ENCODE measurements around the gene SLC6A6. TPM values are rescaled to one million over a fixed set of nuclear protein-coding genes. Genes with fewer than 3 reads are reported as not detected.
A peak's percentile ranks its signal among the peaks of the same experiment; 100 is the strongest.

SLC6A6 gene
- total RNA-seq: 10 to 100 TPM; 39.8 to 42.6 TPM

DNA sequence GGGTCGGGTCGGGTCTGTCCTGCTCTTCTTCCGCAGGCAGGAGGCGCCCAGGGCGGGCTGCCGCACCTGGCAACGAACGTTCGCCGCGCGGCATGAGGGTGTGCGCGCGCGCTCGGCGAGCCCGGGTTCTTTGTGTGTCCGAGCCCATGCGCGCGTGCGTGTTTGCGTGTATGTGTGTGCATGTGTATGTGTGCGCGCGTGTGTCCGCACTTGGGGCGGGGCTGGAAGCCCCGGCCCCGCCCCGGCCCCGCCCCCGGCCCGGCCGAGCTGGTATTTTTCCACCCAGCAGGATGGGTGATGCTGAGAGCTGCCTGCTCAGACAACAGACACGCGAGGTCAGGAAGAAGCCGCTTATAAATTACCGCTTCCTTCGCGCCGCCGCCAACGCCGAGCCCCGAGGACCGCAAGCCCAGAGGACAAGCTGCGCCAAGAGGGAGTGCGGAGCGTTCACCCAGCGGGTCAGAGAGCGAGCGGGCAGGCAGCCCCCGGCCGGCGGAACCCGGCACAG, at the start of gene SLC6A6:
TSS of gene SLC6A6 (plus strand) at position 303 of the 508 bp plus-strand sequence. CDS start 41,029 bp downstream, outside the sequence.
- Mint-ChIP-seq H3K4me1 (peaks cover 43% of the 10 kb centered on the region), H3K9me3 (no peaks in the 10 kb centered on the region), H3K27me3 (peaks cover 5% of the 10 kb centered on the region), H3K36me3 (peaks cover 2% of the 10 kb centered on the region), H3K4me3 (peak within 1 kb of the TSS; percentile 98), H3K27ac (peak within 1 kb of the TSS; percentile 95)
- ATAC-seq (ENCODE audit: low read depth) (peak; percentile 76), DNase-seq (peak; percentile 93)
- POLR2A ChIA-PET: interaction anchor here (0.6 to 5.1 kb wide), 14 partner anchors 8 to 476 kb away, joined by 3 to 61 read pairs (median 4); partner anchors contain the start of genes CCDC174, CHCHD4, LSM3 and TMEM43

DNA sequence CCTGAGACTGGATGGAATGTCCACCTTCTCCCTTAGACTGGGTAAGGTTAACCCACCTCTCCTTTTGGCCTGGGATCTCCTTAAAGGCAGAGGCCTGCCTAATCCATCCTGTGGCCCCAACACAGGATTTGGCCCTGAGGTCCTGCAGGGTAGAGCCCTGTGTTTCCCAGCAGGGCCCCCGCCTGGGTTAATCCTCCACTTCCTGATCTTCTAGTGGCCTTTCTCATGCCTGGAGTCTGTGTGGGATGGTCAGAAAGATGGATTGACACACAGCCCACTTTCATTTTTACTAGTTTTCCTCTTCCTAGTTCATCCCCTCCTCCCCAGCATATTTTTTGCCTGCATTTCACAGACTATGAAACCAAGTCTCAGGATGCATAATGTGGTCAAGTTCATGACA, 48.9 kb upstream of the SLC6A6 start:
- Mint-ChIP-seq H3K27me3 (peaks cover 10% of the 10 kb centered on the region), H3K9me3 (no peaks in the 10 kb centered on the region), H3K36me3 (no peaks in the 10 kb centered on the region), H3K4me3 (no peak overlapping the region), H3K27ac (no peak overlapping the region), H3K4me1 (no peaks in the 10 kb centered on the region)
- DNase-seq (no peak), ATAC-seq (ENCODE audit: low read depth) (no peak)
- POLR2A ChIA-PET: no interaction called here

DNA sequence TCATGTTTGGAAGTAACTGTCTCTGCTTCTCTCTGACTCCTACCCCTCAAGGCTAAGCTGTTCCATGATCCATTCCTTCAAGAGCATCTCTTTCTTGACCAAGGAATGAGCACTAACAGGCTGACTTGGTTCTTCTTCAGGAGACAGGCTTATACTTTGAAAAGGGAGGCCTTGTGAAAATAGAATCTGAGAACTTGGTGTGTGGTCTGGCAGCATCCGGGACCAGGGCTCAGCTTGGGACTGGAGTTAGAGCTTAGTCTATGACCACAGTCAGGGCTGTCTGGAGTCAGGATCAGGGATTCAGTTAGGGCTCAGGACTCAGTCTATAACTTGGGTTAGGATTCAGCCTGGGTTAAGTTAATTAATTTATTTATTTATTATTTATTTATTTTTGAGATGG, 44.9 kb upstream of the SLC6A6 start:
- Mint-ChIP-seq H3K27me3 (peaks cover 2% of the 10 kb centered on the region), H3K36me3 (no peaks in the 10 kb centered on the region), H3K27ac (no peak overlapping the region), H3K4me3 (no peak overlapping the region), H3K9me3 (no peaks in the 10 kb centered on the region), H3K4me1 (no peaks in the 10 kb centered on the region)
- POLR2A ChIA-PET: no interaction called here
- ATAC-seq (ENCODE audit: low read depth) (no peak), DNase-seq (no peak)

DNA sequence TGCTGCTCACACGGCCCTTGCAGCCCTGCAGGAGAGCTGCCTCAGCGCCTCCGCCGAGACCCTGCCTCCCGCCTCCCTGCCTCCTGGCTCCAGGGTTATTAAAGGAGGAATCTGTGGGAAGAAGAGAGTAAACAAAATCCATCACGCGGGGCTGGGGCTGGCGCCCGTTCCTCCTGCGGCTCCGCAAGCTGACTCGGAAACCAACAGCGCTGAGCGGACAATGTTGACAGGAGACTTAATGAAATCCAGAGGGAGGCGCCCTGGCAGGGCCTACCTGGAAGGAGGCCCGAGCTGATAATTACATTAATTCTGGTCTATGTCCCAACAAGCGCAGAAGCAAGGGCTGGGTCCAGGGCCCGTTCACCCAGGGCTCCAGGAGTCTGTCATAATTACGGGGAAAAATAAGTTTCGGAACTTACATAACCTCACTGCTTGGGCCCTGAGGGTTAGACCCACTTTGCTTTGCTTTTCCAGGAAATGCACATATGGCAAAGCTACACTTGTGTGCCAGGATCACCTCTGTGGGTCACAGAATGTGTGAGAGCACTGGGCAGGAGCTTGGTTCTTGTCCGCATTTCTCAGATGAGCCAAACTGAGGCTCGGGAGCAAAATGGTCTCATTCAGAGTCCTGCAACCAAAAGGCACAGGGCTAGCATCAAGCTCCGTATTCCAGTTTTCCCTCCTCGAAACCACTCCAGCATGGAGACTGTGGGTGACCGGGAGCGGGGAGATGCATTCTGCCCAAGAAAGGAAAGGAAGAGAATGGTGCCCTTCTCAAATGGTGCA, 43.8 kb upstream of the SLC6A6 start:
- Mint-ChIP-seq H3K4me3 (no peak overlapping the region), H3K27me3 (peaks cover 4% of the 10 kb centered on the region), H3K36me3 (no peaks in the 10 kb centered on the region), H3K4me1 (no peaks in the 10 kb centered on the region), H3K27ac (no peak overlapping the region), H3K9me3 (no peaks in the 10 kb centered on the region)
- DNase-seq (no peak), ATAC-seq (ENCODE audit: low read depth) (no peak)
- POLR2A ChIA-PET: interaction anchor here (1.1 kb wide), 1 partner anchor 19 kb away, joined by 4 read pairs; no protein-coding TSS in a partner anchor

DNA sequence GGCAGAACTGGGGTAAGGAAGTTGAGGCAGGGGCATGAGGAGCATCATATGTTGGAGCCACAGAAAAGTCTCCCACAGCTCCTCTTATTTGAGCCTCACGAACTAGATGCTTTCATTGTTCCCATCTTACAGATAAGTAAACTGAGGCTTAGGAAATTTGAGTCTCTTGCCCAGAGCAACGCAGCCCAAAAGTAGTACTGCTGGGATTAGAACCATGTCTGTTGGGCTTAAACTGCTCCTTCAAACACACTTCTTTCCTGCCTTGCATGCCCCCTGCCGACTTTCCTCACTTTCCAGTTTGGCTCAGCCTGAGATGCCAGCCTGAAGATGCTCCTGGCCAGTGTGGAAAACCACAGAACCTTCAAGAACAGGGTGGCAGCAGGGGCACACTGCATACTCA, 43.1 kb upstream of the SLC6A6 start:
- peaks cover 4% of the 10 kb centered on the region for H3K27me3 Mint-ChIP-seq
- ATAC-seq (ENCODE audit: low read depth) (no peak), DNase-seq (no peak)
- no peaks in the 10 kb centered on the region for H3K36me3 Mint-ChIP-seq
- POLR2A ChIA-PET: interaction anchor here (1.1 kb wide), 1 partner anchor 19 kb away, joined by 4 read pairs; no protein-coding TSS in a partner anchor
- no peak overlapping the region for H3K4me3 Mint-ChIP-seq
- peaks cover 2% of the 10 kb centered on the region for H3K4me1 Mint-ChIP-seq
- H3K27ac Mint-ChIP-seq: no peak overlapping the region
- H3K9me3 Mint-ChIP-seq: no peaks in the 10 kb centered on the region

- Mint-ChIP-seq H3K27ac (no peak overlapping the region), H3K4me3 (no peak overlapping the region), H3K36me3 (no peaks in the 10 kb centered on the region), H3K27me3 (peaks cover 4% of the 10 kb centered on the region), H3K9me3 (no peaks in the 10 kb centered on the region), H3K4me1 (peaks cover 2% of the 10 kb centered on the region)
- POLR2A ChIA-PET: no interaction called here
- DNase-seq (no peak), ATAC-seq (ENCODE audit: low read depth) (no peak)
Measured at GRCh38 chr3:14360123-14360881, 42.1 kb upstream of the SLC6A6 start.

GRCh38 chr3:14361068-14361677, 41.2 kb upstream of the SLC6A6 start:
- H3K27ac Mint-ChIP-seq: no peak overlapping the region

GRCh38 chr3:14362890-14363289, 39.5 kb upstream of the SLC6A6 start:
- H3K36me3 Mint-ChIP-seq: no peaks in the 10 kb centered on the region
- POLR2A ChIA-PET: no interaction called here
- DNase-seq: no peak
- H3K27me3 Mint-ChIP-seq: peaks cover 2% of the 10 kb centered on the region
- ATAC-seq (ENCODE audit: low read depth): no peak
- H3K4me1 Mint-ChIP-seq: peaks cover 2% of the 10 kb centered on the region
- no peaks in the 10 kb centered on the region for H3K9me3 Mint-ChIP-seq
- H3K4me3 Mint-ChIP-seq: no peak overlapping the region
- H3K27ac Mint-ChIP-seq: no peak overlapping the region

More at GRCh38 chr3:14361068-14361677, 41.2 kb upstream of the SLC6A6 start:
- DNase-seq (no peak), ATAC-seq (ENCODE audit: low read depth) (no peak)
- Mint-ChIP-seq H3K9me3 (no peaks in the 10 kb centered on the region), H3K27me3 (peaks cover 2% of the 10 kb centered on the region), H3K36me3 (no peaks in the 10 kb centered on the region), H3K4me3 (no peak overlapping the region), H3K4me1 (peaks cover 2% of the 10 kb centered on the region)
- POLR2A ChIA-PET: no interaction called here

DNA sequence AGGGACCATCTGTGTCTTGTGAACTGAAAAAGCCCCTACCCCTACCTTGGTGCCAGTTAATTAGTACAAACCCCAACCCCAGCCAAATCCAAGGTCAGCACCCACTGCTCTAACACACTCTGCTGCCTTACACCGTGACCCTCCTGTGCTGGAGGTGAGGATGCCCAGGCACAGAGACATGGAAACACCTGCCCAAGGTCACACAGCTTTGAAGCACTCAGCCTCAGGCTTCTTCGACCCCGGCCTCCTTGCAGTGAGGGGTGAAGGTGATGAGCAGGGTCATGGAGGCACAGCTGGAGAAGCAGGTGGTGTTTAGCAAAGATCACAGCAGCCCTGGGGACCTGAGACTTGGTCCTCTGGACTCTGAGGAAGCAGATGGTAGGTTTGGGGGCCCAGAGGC, 39.0 kb upstream of the SLC6A6 start:
- peaks cover 2% of the 10 kb centered on the region for H3K27me3 Mint-ChIP-seq
- H3K36me3 Mint-ChIP-seq: no peaks in the 10 kb centered on the region
- H3K27ac Mint-ChIP-seq: no peak overlapping the region
- no peak overlapping the region for H3K4me3 Mint-ChIP-seq
- POLR2A ChIA-PET: no interaction called here
- DNase-seq (no peak), ATAC-seq (ENCODE audit: low read depth) (no peak)
- H3K9me3 Mint-ChIP-seq: no peaks in the 10 kb centered on the region
- peaks cover 2% of the 10 kb centered on the region for H3K4me1 Mint-ChIP-seq

DNA sequence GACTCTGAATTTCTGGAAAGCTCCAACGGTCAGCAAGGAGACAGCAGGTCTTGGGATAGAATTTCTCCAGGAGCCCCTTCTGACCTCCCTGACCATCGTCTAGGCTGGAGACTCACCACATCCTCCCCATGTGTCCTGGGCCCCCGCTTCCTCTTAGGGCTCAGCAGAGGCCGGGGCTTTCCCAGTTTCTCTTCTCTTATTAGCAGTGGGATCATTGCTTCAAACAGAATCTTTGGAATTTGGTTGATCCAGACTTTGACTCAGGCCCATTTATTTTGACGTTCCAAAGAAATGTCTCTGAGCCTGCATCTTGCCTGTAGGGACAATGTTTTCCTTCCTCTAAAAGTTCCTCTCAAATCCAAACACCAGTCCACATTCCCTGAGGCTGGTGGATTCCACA, 38.4 kb upstream of the SLC6A6 start:
- POLR2A ChIA-PET: no interaction called here

GRCh38 chr3:14364580-14365292, 37.7 kb upstream of the SLC6A6 start:
- Mint-ChIP-seq H3K27ac (no peak overlapping the region), H3K36me3 (no peaks in the 10 kb centered on the region), H3K4me3 (no peak overlapping the region), H3K9me3 (no peaks in the 10 kb centered on the region), H3K4me1 (peaks cover 2% of the 10 kb centered on the region), H3K27me3 (peaks cover 2% of the 10 kb centered on the region)
- POLR2A ChIA-PET: no interaction called here
- ATAC-seq (ENCODE audit: low read depth) (no peak), DNase-seq (no peak)

More for the DNA sequence above, 38.4 kb upstream of the SLC6A6 start:
- H3K27me3 Mint-ChIP-seq: peaks cover 2% of the 10 kb centered on the region
- no peak overlapping the region for H3K4me3 Mint-ChIP-seq
- H3K9me3 Mint-ChIP-seq: no peaks in the 10 kb centered on the region
- DNase-seq: no peak
- ATAC-seq (ENCODE audit: low read depth): no peak
- no peak overlapping the region for H3K27ac Mint-ChIP-seq
- H3K4me1 Mint-ChIP-seq: peaks cover 2% of the 10 kb centered on the region
- no peaks in the 10 kb centered on the region for H3K36me3 Mint-ChIP-seq

- H3K27me3 Mint-ChIP-seq: peaks cover 4% of the 10 kb centered on the region
- ATAC-seq (ENCODE audit: low read depth): no peak
- POLR2A ChIA-PET: no interaction called here
- H3K36me3 Mint-ChIP-seq: no peaks in the 10 kb centered on the region
- H3K27ac Mint-ChIP-seq: no peak overlapping the region
- no peak for DNase-seq
- peaks cover 2% of the 10 kb centered on the region for H3K4me1 Mint-ChIP-seq
- no peak overlapping the region for H3K4me3 Mint-ChIP-seq
- H3K9me3 Mint-ChIP-seq: no peaks in the 10 kb centered on the region
Measured at GRCh38 chr3:14366248-14366647, 36.2 kb upstream of the SLC6A6 start.
